GM23338 (cell line): Measurements from ENCODE around the gene NTM. TPM values are rescaled to one million over a fixed set of nuclear protein-coding genes. Genes with fewer than 3 reads are reported as not detected.

Experiments
- ATAC-seq: fragments of 200-7000 bp; cut with Tn5 transposase; 3 replicates; pipeline ENCODE4 v1.9.1; 2020
- DNase-seq: peaks from one replicate; pipeline ENCODE4 v3.0.0-alpha.2; 2015; ENCODE audit warnings: low spot score
- H2AFZ ChIP-seq: fragments of 200-600 bp; sonication (generic); 2 replicates; pipeline ENCODE4 v1.8.0; 2016; ENCODE audit warnings: antibody characterized with exemption, mild to moderate bottlenecking, moderate library complexity
- H3F3A ChIP-seq: fragments of 200-600 bp; sonication (generic); replicated peaks from 2 replicates; pipeline ENCODE4 v1.8.0; 2017; ENCODE audit warnings: antibody characterized with exemption, mixed run types, low read depth
- H3K27ac ChIP-seq: fragments of 200-600 bp; sonication (generic); 2 replicates; pipeline ENCODE4 v1.6.1; 2016; ENCODE audit warnings: low read depth
- H3K27me3 ChIP-seq: fragments of 200-600 bp; sonication (generic); 2 replicates; pipeline ENCODE4 v1.8.0; 2016; ENCODE audit warnings: mild to moderate bottlenecking, mixed run types, moderate library complexity; ENCODE audit not compliant: insufficient read depth
- H3K36me3 ChIP-seq: fragments of 200-600 bp; sonication (generic); 2 replicates; pipeline ENCODE4 v1.8.0; 2016; ENCODE audit warnings: mild to moderate bottlenecking; ENCODE audit not compliant: insufficient read depth
- H3K4me1 ChIP-seq: fragments of 200-600 bp; sonication (generic); 2 replicates; pipeline ENCODE4 v1.8.0; 2016; ENCODE audit warnings: mild to moderate bottlenecking, moderate library complexity; ENCODE audit not compliant: insufficient read depth
- H3K4me2 ChIP-seq: fragments of 200-600 bp; sonication (generic); 2 replicates; pipeline ENCODE4 v1.7.1; 2017; ENCODE audit warnings: mixed run types
- H3K4me3 ChIP-seq: fragments of 200-600 bp; sonication (generic); 2 replicates; pipeline ENCODE4 v1.6.1; 2016; ENCODE audit warnings: mixed run types
- H3K79me2 ChIP-seq: fragments of 200-600 bp; sonication (generic); replicated peaks from 2 replicates; pipeline ENCODE4 v1.8.0; 2017; ENCODE audit warnings: mild to moderate bottlenecking; ENCODE audit not compliant: insufficient read depth
- H3K9me2 ChIP-seq: fragments of 200-600 bp; sonication (generic); 2 replicates; pipeline ENCODE4 v1.8.0; 2017; ENCODE audit not compliant: insufficient read depth
- H4K20me1 ChIP-seq: fragments of 200-600 bp; sonication (generic); replicated peaks from 2 replicates; pipeline ENCODE4 v1.8.0; 2017; ENCODE audit warnings: mild to moderate bottlenecking; ENCODE audit not compliant: insufficient read depth
- H3K27ac Mint-ChIP-seq: 2 replicates; pipeline ENCODE4 v1.8.0; 2020; ENCODE audit warnings: inconsistent platforms, mild to moderate bottlenecking, moderate library complexity, mixed read lengths
- H3K27me3 Mint-ChIP-seq: 3 replicates; pipeline ENCODE4 v1.8.0; 2022; ENCODE audit warnings: low read depth, mild to moderate bottlenecking, moderate library complexity, mixed read lengths, inconsistent platforms; ENCODE audit not compliant: insufficient read depth, poor library complexity
- H3K36me3 Mint-ChIP-seq: 3 replicates; pipeline ENCODE4 v1.8.0; 2021; ENCODE audit warnings: low read depth, mild to moderate bottlenecking, inconsistent platforms, moderate library complexity, mixed read lengths
- H3K4me1 Mint-ChIP-seq: 3 replicates; pipeline ENCODE4 v1.8.0; 2020; ENCODE audit warnings: mild to moderate bottlenecking, inconsistent platforms, mixed read lengths
- H3K4me3 Mint-ChIP-seq: 3 replicates; pipeline ENCODE4 v1.8.0; 2021; ENCODE audit warnings: moderate library complexity, mild to moderate bottlenecking, inconsistent platforms, mixed read lengths
- H3K9me3 Mint-ChIP-seq: 3 replicates; pipeline ENCODE4 v1.8.0; 2020; ENCODE audit warnings: moderate library complexity, mild to moderate bottlenecking, inconsistent platforms, mixed read lengths
- CREB1 ChIP-seq: fragments of 250-450 bp; sonication (Bioruptor Pico); IDR thresholded peaks from 2 replicates; pipeline ENCODE4 v1.5.0; 2020; ENCODE audit warnings: low read depth, mild to moderate bottlenecking, moderate library complexity
- EZH2 ChIP-seq: fragments of 200-600 bp; sonication (generic); IDR thresholded peaks from one replicate; pipeline ENCODE4 v1.8.0; 2017; ENCODE audit warnings: antibody characterized with exemption, mild to moderate bottlenecking, low read depth; ENCODE audit not compliant: unreplicated experiment
- EZH2phosphoT487 ChIP-seq: fragments of 200-600 bp; sonication (generic); IDR thresholded peaks from one replicate; pipeline ENCODE4 v1.8.1; 2018; ENCODE audit warnings: antibody characterized with exemption; ENCODE audit not compliant: unreplicated experiment
- JUNB ChIP-seq: IDR thresholded peaks from one replicate; pipeline ENCODE4 v1.6.1; 2016; ENCODE audit warnings: antibody characterized with exemption; ENCODE audit not compliant: unreplicated experiment
- NANOG ChIP-seq: IDR thresholded peaks from 2 replicates; pipeline ENCODE4 v1.6.1; 2016; ENCODE audit warnings: antibody characterized with exemption, borderline replicate concordance
- POLR2AphosphoS5 ChIP-seq: IDR thresholded peaks from 2 replicates; pipeline ENCODE4 v1.6.1; 2016; ENCODE audit warnings: antibody characterized with exemption, low read depth
- REST ChIP-seq: IDR thresholded peaks from one replicate; pipeline ENCODE4 v1.6.1; 2018; ENCODE audit warnings: antibody characterized with exemption; ENCODE audit not compliant: unreplicated experiment
- STAT1 ChIP-seq: IDR thresholded peaks from one replicate; pipeline ENCODE4 v1.6.1; 2016; ENCODE audit warnings: antibody characterized with exemption; ENCODE audit not compliant: unreplicated experiment
- ZNF114 ChIP-seq: fragments of 250-450 bp; sonication (Bioruptor Pico); IDR thresholded peaks from 2 replicates; pipeline ENCODE4 v1.5.0; 2020; ENCODE audit warnings: mild to moderate bottlenecking, moderate library complexity
- ZNF331 ChIP-seq: fragments of 250-450 bp; sonication (Bioruptor Pico); IDR thresholded peaks from 2 replicates; pipeline ENCODE4 v1.5.0; 2020; ENCODE audit warnings: low read depth, mild to moderate bottlenecking, moderate library complexity
- ZNF462 ChIP-seq: fragments of 250-450 bp; sonication (Bioruptor Pico); IDR thresholded peaks from 2 replicates; pipeline ENCODE4 v1.5.0; 2020; ENCODE audit warnings: mild to moderate bottlenecking, moderate library complexity
- polyA plus RNA-seq: library from polyadenylated mRNA; unstranded; fragments of >200 nt; fragmentation: Nextera tagmentation; extraction: Ambion mirVana; gene quantifications from 2 replicates; pipeline ENCODE4 v1.2.1, GENCODE V29; 2016
- total RNA-seq: library from RNA; depleted of rRNA; stranded (reverse); fragments of >200 nt; shearing (Covaris generic); gene quantifications from 2 replicates; pipeline ENCODE4 v1.2.3, GENCODE V29; 2014
- TF ChIP-seq, protein P1 (sequence below), 2 experiments: fragments of 200-600 bp in 1 of 2; sonication (generic) in 1 of 2; conservative IDR thresholded peaks; 2 replicates each; pipeline versions ENCODE4 v1.5.1 to v1.6.1; 2016 to 2017; ENCODE audit warnings: antibody characterized with exemption in 2 of 2, low read depth in 2 of 2, mild to moderate bottlenecking in 2 of 2, moderate library complexity in 1 of 2
- TF ChIP-seq, protein P2 (sequence below): IDR thresholded peaks from 2 replicates; pipeline ENCODE4 v1.6.1; 2016; ENCODE audit warnings: antibody characterized with exemption

The NTM gene
- total and polyA plus RNA-seq, 2 experiments from 2014 or later: 10.6 to 14.6 TPM

DNA sequence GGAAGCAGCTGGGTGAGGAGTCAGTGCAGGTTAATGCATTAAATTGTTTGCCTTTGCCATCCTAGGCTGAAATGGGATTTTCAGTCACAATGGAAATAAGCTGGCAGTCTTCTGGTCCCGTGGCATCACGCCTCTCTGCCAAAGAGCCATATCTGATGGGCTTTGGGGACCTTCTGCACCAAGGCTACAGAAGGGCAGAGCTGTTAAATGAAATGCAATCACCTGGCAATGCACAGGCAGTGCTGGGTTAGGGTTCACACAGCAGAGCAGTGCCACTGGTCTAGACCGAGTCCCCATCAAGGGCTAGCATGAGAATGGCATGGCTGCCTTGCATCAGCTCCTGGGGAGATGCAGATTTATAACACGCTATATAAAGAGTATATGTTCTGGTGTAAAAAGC is 749.2 kb downstream of the NTM start:
- H3K4me1 ChIP-seq: peaks cover 61% of the 10 kb centered on the region
- no peaks in the 10 kb centered on the region for H3K36me3 ChIP-seq
- H3K79me2 ChIP-seq: no peaks in the 10 kb centered on the region
- no peaks in the 10 kb centered on the region for H3K27me3 ChIP-seq
- TF ChIP-seq EZH2phosphoT487 (no peak), JUNB (no peak), CREB1 (CRISPR knock-in tag) (no peak), NANOG (no peak), STAT1 (no peak), ZNF114 (CRISPR knock-in tag) (no peak), ZNF331 (CRISPR knock-in tag) (no peak), EZH2 (no peak), POLR2AphosphoS5 (no peak), ZNF462 (CRISPR knock-in tag) (no peak), REST (no peak)
- TF ChIP-seq, protein P1, sequence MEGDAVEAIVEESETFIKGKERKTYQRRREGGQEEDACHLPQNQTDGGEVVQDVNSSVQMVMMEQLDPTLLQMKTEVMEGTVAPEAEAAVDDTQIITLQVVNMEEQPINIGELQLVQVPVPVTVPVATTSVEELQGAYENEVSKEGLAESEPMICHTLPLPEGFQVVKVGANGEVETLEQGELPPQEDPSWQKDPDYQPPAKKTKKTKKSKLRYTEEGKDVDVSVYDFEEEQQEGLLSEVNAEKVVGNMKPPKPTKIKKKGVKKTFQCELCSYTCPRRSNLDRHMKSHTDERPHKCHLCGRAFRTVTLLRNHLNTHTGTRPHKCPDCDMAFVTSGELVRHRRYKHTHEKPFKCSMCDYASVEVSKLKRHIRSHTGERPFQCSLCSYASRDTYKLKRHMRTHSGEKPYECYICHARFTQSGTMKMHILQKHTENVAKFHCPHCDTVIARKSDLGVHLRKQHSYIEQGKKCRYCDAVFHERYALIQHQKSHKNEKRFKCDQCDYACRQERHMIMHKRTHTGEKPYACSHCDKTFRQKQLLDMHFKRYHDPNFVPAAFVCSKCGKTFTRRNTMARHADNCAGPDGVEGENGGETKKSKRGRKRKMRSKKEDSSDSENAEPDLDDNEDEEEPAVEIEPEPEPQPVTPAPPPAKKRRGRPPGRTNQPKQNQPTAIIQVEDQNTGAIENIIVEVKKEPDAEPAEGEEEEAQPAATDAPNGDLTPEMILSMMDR (conservative IDR thresholded peaks at IDR 0.05; ENCODE audit: low read depth in 2 of 2): no peak
- TF ChIP-seq, protein P2, sequence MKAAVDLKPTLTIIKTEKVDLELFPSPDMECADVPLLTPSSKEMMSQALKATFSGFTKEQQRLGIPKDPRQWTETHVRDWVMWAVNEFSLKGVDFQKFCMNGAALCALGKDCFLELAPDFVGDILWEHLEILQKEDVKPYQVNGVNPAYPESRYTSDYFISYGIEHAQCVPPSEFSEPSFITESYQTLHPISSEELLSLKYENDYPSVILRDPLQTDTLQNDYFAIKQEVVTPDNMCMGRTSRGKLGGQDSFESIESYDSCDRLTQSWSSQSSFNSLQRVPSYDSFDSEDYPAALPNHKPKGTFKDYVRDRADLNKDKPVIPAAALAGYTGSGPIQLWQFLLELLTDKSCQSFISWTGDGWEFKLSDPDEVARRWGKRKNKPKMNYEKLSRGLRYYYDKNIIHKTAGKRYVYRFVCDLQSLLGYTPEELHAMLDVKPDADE: no peak
- peaks cover 7% of the 10 kb centered on the region for H3K9me2 ChIP-seq
- no peak overlapping the region for H3K27ac ChIP-seq
- H3K27ac Mint-ChIP-seq: no peak overlapping the region
- ATAC-seq: no peak
- no peaks in the 10 kb centered on the region for H4K20me1 ChIP-seq
- no peak overlapping the region for H2AFZ ChIP-seq
- H3K9me3 Mint-ChIP-seq: no peaks in the 10 kb centered on the region
- no peak for DNase-seq
- no peaks in the 10 kb centered on the region; the same call in 1 of the 2 replicates for H3F3A ChIP-seq
- no peaks in the 10 kb centered on the region for H3K36me3 Mint-ChIP-seq
- no peak overlapping the region for H3K4me3 ChIP-seq
- peaks cover 3% of the 10 kb centered on the region for H3K27me3 Mint-ChIP-seq
- H3K4me2 ChIP-seq: no peak overlapping the region
- no peak overlapping the region for H3K4me3 Mint-ChIP-seq
- H3K4me1 Mint-ChIP-seq: peaks cover 60% of the 10 kb centered on the region
